Stimulated activated CD8-positive, alpha-beta memory T cell treated with anti-CD3 and anti-CD28 coated beads, Interleukin-12 subunit alpha, Interleukin-12 subunit beta, amount 100 ng/mL, for 24 hours (primary cell): ENCODE data around the gene DUSP23.

Experiments used
- DNase-seq: peaks from one replicate; pipeline ENCODE4 v3.0.0-alpha.2; 2020; ENCODE audit errors: extremely low read depth

Gene DUSP23

DNA sequence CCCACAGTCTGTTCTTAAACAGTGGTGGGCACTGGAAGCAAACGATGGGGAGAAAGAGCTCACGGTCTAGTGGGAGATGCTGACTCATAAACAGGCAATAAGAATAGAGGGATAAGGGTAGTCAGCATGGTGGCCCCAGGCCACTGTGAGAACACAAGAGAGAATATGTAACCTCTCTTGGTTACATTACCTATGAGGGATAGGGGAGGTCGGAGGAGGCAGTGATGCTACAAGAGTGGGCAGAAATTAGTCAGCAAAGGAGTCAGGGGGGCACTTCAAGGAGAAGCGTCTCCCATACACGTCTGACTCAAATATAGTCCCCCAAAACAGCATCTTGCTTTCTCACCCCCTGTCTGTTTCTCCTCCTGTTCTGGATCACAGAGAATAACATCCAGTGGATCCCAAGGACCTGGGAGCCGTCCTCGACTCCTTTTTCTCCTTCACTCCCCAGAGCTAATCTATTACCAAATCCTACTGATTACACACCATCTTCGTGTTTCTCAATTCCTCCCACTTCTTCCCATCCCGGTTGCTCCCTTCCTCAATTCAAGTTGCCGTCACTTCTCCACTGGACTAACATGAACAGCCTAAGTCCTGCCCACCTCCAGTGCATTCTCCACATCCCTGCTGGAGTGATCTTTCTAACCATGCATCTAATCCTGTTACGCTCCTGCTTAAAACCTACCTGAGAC is 48.0 kb downstream of the DUSP23 start:
- DNase-seq = no peak

DNA sequence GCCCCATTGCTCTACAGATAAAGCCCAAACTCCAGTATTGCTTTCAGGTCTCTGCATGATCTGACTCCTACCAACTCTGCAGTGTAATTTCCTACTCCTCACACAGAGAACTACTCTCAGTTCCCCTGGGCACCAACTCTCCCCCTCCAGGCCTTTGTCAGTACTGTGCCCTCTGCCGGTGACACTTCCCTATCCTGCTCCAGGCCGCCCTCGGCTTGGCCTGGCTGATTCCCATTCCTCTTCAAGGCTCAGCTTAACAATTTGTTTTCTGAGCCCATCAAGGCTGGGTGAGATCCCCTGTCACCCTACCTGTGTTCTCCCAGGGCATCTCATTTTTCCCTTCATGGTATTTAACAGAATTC is 48.5 kb downstream of the DUSP23 start:
- no peak for DNase-seq

DNA sequence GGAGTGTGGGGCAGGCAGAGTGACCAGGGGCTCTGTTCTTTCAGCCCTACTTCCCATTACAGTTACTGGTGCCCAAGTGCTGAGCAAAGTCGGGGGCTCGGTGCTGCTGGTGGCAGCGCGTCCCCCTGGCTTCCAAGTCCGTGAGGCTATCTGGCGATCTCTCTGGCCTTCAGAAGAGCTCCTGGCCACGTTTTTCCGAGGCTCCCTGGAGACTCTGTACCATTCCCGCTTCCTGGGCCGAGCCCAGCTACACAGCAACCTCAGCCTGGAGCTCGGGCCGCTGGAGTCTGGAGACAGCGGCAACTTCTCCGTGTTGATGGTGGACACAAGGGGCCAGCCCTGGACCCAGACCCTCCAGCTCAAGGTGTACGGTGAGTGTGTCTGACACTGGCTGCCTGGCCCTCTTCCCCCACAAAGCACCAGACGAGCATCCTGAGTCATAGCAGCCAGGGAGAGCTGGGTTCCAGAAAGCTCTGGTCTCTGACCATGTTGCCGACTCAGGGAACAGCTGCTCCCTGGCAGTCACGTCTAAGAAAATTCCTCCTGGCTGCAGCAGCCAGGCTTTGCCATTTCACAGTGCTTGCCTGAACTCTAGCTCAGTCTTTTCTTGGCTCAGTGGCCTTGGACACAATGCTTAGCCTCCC is 49.2 kb downstream of the DUSP23 start:
- no peak for DNase-seq

DNA sequence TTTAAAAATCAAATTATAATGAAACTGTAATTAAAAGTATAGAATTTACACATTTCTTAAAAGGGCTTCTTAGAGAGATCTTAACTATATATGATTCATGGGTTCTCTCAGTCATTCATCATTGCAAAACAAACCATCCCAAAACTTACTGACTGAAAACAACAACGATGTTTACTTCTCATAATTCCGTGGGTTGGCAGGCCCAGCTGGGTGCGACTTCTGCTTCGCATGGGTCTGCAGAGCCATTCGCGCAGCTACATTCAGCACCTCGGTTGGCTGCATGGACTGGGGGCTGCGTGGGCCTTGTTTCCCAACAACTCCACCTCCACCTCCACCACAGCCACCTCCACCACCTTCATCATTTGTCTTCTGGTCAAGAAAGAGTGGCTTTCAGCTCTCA is 50.0 kb downstream of the DUSP23 start:
- no peak for DNase-seq

DNA sequence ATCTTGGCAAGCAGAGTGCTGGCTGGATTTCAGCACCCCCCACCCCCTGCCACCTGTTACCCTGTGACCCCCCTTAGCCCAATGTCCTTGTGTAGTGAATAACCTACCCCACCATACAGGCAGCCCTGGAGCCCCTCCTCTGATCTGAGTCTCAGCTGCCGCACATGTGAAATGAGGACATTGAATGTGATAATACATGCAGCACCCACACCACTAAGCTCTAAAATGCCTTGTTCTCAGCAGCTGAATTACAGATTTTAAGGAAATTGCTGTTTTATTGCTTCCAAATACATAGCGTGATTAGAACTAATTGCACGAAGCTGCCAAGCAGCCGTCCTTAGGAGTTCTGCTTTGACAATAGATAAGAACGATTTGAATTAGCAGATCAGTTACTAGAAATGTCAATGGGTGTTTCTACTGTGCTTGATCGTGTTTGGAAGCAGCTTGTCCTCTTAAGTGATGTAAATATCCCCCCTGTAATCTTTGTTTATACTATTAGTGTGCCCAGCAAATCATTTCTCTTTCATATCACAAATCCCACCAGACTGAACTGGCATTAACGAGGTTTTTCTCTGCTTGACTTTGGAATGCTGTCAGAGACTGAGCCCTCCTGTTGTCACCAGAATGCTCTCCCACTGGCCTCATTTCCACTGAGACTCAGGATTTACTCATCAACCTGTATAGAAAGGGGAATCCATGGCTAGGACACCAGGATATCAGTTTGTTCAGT is 50.8 kb downstream of the DUSP23 start:
- DNase-seq = no peak
